Activated CD8-positive, alpha-beta memory T cell treated with anti-CD3 and anti-CD28 coated beads, Interleukin-2, amount 50 U/mL, for 48 hours (primary cell): ENCODE measurements around the gene FSD2.
"Not testable (repeated sequence)": the region's sequence is repeated elsewhere in the genome, so short reads cannot be mapped to it uniquely, and the experiment has no call there.

Experiments
- DNase-seq: peaks from one replicate; pipeline ENCODE4 v3.0.0-alpha.2; 2020

FSD2 gene

DNA sequence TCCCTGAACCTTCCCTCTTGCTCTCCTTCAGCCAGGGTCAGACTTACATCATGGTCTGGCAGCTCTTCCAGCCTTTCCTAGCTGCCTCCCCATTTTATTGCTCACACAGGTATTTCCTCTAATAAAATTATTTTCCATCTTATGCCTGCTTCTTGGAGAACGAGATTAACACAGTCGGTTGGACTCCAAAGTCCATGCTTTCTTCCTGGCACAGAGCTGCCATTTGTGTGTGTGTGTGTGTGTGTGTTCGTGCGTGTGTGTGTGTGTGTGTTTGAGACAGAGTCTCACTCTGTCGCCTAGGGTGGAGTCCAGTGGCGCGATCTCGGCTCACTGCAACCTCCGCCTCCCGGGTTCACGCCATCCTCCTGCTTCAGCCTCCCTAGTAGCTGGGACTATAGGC lies 15.5 kb downstream of the FSD2 start:
- no peak for DNase-seq

DNA sequence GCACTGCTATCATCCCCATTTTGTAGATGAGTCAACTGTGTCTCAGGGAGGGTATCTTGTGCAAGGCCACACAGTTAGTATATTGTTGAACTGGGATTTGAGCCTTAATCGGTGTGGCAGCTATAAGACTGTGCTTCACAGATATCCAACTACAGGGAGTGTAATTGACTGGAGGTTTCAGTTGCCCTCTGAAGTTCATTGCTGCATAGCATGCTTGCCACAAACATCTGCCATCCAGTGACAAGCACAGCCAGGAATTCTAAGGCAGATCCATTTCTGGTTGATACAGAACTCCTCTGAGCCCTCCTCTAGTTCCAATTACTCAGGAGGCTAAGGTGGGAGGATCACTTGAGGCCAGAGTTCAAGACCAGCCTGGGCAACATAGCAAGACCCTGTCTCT lies 16.4 kb downstream of the FSD2 start:
- no peak for DNase-seq

DNA sequence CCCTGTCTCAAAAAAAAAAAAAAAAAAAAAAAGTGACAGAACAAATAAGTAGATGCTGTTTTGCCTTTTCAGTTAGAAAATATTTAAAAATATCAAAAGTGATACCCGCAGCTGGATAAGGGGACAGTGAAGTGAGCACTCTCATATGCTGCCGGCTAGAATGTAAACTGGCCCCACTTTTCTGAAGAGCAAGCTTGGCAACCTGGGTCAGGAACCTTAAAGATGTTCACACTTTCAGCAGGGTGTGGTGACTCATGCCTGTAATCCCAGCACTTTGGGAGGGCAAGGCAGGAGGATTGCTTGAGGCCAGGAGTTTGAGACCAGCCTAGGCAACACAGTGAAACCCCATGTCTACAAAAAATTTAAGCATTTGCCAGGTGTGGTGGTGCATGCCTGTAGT lies 17.4 kb downstream of the FSD2 start:
- DNase-seq: no peak

DNA sequence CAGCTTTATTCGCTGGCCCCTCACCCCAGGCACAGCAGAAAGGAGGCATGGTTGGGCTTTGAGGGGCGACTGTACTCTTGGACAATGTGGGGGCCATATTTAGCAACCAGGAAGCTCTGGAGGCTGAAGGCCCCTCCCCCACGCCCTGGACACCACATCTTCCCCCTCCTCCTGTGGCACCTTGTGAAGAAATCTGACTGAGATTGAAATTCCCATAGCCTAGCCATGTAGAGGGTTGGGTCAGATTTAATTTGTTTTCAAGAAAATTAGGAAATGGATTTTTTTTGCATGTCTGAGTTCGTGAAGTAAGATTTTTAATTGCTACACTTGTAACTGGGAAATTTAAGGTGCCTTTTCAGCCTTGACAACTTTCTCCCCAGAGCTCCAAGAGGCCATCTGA lies 24.5 kb downstream of the FSD2 start:
- no peak for DNase-seq

DNA sequence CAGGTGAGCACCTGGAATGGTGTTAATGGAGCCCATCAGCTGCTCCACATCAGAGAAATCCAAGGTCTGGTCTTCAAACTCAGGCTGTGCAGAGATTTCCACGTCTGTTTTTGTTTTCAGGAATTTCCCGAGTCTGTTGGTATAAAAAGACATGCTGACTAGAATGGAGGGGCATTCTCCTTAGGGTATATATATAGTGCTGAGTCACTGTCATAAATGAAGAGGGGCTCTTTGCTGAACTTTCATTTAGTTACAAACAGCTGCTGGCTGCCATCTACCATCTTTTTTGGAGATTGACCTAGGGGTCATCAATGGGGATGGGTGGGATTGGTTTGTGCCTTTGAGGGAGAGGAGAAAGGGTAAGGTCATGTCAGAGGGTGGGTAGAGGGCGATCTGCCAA lies 27.1 kb downstream of the FSD2 start:
- DNase-seq: no peak

DNA sequence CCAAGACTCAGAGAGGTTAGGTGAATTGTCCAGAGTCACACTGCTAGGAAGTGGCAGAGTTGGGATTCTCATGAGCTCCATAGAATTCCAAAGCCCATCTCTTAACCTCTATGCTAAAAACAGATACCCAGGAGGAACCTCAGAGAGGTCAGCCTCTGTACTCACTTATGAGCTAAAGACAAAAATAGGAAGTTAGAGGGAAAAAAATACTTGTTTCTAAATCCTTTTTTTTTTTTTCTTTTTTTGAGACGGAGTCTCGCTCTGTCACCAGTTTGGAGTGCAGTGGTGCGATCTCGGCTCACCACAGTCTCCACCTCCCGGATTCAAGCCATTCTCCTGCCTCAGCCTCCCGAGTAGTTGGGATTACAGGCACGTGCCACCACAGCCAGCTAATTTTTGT lies 31.4 kb downstream of the FSD2 start:
- no peak for DNase-seq

DNA sequence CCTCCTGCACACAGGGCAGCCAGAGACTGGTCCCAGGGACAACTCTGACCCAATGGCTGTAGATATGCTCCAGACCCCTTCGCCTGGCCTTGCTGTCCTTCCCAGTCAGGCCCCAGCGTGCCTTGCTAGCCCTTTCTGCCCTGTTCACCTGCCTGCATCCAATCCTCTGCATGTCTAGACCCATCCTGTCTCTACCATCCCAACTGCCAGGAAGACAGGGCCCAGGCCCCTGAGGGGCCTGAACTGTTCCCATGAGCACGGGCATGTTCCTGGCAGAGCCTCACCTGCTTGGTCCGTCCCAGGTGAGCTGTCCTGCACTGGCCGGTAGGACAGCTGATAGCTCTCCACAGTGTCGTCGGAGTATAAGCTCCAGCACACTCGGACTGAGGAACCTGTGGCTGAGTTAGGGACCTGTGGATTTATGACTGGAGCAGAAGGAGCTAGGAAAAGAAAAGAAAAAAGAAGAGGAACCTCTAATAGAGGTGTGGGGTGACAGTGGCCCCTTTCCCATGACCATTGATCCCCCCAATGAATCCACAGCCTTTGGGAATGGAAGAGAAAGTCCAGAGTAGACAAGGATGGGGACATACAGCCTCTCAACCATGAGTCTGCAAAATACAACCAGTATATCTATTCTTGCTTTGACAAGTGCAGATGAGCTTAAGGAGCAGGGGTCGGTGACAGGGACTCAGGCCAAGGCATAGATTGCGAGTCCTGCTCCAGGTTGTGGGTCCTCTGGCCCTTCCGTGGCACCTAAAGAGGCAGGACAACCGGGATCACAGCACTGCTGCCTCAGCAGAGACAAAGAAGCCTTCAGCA lies 33.9 kb downstream of the FSD2 start:
- DNase-seq: no peak

DNA sequence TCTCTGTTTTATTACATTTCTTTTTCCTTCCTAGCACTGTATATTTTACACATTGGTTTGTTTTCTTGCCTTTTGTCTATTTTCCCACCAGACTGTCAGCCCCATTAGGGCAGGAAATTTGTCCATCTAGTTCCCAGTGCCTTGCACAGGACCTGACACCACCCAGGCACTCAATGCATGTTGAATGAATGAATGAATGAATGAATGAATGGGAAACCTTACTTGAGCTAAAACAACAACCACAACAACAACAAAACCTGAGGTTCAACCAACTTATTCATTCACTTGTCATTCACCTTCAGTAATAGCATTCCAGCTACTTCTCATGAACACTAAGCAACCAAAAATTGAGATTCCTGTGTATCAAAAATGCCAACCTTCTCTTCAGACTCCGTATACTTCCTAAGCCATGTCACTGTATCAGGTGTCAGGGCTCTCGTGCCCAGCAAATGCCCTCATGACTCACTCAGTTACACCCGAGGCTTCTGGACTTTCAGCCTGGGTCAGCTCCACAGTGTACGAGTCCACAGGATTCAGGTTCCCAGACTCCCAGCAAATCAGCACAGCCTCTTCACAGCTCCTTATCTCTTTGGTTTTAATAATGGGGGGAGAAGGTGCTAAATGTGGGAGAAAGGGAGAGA lies 37.3 kb downstream of the FSD2 start:
- no peak for DNase-seq

DNA sequence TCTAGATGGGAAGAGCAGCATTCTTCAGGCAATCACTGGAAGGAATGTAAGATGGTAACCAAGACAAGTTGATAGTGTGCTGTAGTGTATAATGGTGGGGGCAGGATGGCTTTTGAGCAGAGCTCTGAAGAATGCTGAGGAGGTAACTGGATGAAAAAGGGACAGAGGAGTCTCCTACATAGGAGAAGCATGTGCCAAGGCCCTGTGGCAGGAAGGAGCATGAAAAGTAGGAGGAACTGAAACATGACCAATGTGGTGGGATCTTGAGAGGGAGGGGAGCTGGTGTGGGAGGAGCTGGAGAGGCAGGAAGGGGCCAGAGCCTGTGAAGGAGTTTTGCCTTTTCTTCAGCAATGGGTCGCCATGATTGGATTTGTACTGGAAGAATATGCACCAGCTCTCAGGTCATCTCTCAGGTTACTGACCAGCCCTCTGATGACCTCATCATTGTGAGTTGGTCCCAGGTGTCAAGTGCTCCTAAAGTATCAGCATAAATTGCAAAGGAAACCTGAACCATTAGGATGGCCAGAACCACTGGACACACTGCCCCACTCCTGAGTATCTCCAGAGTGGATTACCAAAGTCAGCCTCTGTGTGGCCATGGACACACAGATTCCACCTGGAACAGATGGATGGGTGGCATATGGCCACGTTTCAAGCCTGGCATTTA lies 38.6 kb downstream of the FSD2 start:
- DNase-seq: no peak

DNA sequence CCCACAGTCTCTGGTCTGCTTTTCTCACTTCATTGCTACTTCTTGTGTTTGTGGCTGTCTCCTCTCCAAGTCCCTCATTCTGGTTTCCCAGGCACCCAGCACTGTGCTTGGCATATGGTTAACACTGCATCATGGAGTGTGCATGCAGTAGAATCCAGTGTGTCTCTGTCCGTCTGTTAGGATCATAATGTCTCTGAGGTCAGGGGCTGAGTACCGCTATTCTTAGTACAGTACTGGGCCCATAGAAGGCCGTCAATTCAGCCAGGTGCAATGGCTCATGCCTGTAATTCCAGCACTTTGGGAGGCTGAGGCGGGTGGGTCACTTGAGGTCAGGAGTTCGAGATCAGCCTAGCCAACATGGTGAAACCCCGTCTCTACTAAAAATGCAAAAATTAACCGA lies 39.7 kb downstream of the FSD2 start:
- DNase-seq: not testable (repeated sequence)

DNA sequence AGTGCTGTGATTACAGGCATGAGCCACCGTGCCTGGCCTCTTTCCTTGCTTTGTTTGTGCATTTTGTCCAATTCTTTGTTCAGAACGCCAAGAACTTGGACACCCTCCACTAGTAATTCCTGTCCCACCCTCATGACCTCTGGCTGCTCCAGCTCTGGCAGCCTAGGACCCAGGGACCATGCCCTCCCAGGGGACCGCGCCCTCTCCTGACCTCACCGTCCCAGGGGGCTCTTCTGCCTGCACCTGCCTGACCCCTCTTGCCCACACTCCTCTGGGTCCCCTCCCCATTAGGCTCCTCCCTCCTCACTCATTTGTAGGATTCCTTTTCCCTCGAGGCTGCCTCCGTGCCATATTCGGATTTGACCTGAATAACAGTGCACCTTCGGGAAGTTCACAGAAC lies 41.1 kb downstream of the FSD2 start:
- no peak for DNase-seq

DNA sequence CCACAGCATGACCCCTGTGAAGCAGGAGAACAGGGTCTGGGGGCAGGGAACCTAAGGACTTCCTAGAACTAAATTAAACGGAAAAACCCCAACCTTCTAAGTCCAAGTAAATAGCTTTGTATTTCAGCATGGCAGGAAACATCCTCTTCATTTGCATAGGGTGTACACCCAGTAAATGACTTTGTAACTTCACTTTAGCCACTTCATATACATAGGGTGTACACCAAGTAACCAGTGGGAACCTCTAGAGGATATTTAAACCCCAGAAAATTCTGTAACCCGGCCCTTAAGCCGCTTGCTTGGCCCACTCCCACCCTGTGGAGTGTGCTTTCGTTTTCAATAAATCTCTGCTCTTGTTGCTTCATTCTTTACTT lies 41.8 kb downstream of the FSD2 start:
- DNase-seq: no peak

DNA sequence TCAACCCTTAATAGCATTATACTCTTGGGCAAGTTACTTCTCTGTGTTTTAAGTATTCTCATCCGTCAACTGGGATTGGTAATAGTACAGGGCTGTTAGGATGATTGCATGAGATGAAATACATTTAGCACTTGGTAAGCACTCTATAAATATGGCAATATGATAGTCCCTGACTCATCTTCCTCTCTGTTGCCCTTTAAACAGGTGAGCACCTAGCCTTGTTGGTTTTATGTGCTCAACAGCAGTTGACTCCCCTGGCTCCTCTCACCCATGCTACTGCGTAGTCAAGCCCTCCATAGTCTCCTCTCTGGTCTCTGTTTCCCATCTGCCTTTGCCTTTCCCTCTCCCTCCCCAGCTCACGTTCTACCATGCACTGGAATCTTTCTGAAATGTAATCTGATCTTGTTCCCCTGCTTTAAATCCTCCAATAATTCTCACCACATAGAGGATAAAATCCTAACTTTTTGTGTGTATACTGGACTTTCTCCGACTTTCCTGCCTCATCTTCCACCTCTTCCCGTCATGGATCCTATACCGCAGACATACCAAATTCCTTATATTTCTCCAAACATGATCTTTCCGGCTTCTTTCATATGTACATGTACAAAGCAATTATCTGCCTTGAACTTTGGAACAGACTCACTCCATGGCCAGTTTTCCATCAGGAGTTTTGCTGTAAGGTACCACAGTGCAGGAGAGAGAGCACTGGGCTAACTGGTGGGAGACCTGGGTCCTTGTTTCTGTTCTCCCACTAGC lies 42.3 kb downstream of the FSD2 start:
- no peak for DNase-seq

DNA sequence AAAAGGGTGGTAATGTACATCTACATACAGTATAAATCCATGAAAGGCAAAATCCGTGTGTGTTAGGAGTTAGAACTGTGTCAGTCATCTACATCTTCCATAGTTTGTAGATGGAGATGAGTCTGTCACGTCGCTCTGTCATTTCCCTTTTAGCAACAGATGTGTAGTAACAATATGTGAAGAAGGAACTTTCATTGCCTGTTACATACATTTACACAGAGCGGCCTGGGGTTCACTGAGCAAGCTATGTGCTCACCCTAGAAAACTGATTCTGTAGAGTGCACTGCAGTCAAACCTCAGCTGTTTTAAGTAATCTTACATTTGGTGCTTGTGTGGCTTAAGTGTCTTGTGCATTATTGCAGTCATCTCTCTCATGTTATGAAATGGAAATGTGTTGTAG lies 54.6 kb downstream of the FSD2 start:
- DNase-seq: no peak

DNA sequence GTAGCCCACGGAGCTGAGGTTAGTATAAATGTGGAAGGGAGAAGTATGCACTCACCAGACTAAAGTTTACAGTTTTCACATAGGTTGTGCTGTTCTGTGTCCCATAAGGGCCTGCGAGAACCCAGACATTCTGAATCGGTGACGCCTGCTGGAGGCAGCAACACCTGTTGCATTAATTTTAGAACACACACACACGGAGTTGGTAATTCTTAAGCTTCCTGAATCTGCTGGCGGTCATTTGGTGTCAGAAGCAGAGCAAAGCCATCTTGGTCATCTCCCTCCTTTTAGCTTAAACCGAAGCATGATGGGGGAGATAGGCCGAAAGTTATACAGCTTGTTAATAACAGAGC lies 55.1 kb downstream of the FSD2 start:
- DNase-seq: no peak

DNA sequence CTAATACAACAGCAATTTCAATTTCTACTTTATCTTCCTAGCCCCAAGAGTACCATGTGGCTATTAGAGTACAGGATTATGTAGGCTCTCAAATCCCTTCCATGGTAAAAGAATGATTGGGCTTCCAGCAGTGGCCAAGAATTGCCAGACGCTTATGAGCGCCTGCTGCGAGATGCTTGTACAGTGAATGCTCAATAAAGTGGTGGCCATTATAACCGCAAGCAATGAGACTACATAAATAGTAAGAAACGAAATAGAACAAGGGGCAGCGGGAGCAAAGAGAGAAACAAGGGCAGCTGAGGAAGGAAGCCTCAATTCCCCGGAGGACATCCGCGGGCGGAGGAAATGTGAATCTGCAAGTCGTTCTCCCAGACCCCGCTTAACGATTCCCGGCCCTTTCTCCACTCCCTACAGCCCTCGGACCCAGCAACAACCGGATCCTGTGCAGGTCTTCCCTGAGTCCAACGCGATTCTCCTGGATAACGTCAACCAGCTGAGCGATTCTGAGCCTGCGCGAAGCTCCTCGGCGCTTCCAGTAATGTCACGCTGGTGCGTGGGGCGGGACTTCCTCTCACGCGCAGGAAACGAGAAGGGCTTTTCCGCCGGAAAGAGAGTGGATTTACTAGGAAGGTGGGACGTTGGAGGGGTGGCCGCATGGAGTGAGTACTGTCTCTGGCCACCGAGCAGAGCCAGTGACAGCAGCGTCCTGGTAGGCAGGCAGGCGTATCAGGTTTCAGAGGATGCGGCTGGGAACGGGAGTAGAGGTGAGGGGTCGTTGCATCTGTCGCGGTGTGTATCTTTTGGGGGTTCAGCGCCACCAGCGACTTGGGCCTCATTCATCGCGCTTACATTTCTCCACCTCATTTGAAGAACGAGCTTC lies 55.7 kb downstream of the FSD2 start:
- peak; percentile 90 for DNase-seq

DNA sequence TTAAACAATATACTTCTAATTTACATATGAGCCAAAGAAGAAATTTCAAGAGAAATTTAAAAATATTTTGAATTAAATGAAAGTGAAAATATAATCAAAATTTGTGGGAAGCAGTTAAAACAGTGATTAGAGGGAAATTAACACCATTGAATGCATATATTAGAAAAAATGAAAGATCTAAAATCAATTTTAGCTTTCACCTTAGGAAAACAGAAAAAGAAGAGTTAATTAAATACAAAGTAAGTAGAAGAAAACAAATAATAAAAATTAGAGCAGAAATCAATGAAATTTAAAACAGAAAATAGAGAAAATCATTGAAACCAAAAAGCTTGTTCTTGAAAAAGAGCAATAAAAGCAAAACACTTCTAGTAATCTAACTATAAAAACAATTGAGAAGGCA lies 57.6 kb downstream of the FSD2 start:
- no peak for DNase-seq

DNA sequence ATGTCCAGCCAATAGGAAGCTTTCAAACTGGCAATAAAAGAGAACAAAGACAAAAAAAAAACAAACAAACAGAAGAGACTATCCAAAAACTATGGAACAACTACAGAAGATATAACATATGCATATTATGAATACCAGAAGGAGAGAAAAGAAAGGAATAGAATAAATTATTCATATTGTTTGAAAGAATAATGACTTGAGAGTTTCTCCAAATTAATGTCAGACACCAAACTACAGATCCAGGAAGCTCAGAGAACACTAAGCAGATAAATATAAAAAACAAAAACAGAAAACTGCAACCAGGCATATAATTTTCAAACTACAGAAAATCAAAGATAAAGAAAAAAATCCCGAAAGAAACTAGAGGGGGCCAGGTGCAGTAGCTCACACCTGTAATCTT lies 62.1 kb downstream of the FSD2 start:
- no peak for DNase-seq

DNA sequence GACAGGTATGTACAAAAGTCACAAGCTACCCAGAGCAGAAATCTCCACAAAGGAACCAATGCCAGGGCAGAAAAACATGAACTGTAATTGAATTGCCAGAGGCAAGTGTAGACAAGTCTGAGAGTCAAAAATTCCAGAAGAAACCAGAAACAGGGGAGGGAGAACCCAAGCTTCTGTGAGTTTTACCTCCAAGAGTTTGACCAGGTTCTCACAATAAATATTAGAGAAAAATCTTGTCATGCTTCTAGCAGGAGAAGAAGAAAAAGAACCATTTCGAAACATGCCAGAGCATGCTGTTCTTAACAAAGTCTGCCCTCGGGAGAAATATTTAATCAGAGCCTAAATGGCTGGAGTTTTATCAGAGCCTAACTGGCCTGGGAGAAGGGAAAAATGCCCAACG lies 63.7 kb downstream of the FSD2 start:
- DNase-seq: no peak

DNA sequence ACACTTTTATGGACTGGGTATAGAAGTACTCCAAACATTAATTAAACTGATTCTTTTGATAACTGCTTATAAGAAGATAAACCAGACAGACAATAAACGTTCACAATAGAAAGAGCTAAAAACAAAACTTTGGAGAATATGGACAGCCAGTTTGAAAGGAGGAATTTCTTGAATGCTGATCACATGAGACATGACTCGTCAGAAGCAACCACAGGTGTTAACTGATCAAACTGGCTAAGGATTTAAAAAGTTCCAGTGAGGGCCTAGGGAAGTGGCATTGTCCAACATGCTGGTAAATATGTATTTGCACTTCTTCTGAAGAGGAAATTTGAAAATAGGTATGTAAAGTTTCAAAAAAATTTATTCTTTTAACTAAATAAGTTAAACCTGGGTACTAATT lies 66.8 kb downstream of the FSD2 start:
- no peak for DNase-seq

DNA sequence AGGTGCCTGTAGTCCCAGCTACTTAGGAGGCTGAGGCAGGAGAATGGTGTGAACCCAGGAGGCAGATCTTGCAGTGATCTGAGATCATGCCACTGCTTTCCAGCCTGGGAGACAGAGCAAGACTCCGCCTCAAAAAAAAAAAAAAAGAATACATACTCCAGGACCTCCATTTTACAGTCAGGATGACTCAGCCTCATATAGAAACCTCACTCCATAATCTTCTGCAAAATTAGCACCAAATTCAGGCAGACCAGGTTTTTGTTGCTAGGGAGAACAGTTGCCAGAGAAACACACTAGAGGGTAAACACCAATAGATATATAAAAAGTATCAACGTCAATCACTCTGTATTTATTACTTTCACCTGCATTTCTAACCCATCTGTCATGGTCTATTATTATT lies 67.9 kb downstream of the FSD2 start:
- no peak for DNase-seq

DNA sequence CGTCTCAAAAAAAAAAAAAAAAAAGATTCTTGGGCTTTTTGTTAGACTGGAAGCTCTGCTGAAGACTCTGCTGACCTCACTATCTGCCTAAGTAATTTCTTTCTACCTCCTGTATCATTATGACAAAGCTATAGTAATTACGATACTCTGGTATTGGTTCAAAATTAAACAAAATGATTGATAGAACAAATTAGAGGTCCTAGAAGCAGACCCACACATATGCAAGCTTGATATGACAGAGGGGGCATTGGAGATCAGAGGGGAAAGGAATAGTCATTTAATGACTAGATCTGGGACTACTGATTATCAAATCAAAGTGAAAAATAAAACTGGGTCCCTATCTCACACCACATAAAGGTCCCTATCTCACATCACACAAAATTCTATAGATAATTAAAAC lies 74.3 kb downstream of the FSD2 start:
- DNase-seq: no peak

DNA sequence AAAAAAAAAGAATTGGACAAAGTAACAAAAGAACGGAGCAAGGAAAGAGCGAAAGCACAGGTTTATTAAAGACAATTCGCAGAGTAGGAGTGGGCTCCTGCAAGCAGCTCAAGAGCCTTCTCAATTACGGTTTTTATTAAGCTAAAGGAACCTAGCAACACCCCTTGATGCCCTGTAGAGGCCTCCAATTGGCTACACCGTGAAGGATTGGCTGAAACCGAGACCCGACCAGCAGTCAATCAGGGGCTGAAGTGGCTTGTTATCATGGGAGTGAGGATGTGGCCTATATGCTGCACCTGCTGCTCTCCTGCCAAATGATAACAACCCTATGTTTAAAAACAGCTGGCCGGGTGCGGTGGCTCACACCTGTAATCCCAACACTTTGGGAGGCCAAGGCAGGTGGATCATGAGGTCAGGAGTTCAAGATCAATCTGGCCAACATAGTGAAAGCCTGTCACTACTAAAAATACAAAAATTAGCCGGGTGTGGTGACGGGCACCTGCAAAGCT lies 75.8 kb downstream of the FSD2 start:
- no peak for DNase-seq
